Measurements from ENCODE around the gene ZFYVE1. TPM values are rescaled to one million over a fixed set of nuclear protein-coding genes. Genes with fewer than 3 reads are reported as not detected.
"Not testable (repeated sequence)": the region's sequence is repeated elsewhere in the genome, so short reads cannot be mapped to it uniquely, and the experiment has no call there.

Gene ZFYVE1
- total and polyA plus RNA-seq, 5 donors: 5.6 to 13.8 (median 13.0) TPM

- WGBS: 87% methylated on average over 3 of the region's 3 CpGs
- Histone ChIP-seq H3K9me3 (ENCODE audit: control insufficient read depth, low read length) (no peaks in the 10 kb centered on the region), H3K27ac (ENCODE audit: low read length) (no peak overlapping the region), H3K4me3 (ENCODE audit: low read length) (no peak overlapping the region), H3K4me1 (ENCODE audit: control insufficient read depth, insufficient read depth, low read length) (no peaks in the 10 kb centered on the region), H3K27me3 (ENCODE audit: control insufficient read depth, insufficient read depth) (no peaks in the 10 kb centered on the region)
- DNase-seq (no peak), ATAC-seq (no peak)
- intact Hi-C loops (cut with DNase I): no loop called here
These were observed 69.7 kb downstream of the ZFYVE1 start for GRCh38 chr14:72957213-72957612.

GRCh38 chr14:72956741-72957140 lies 70.2 kb downstream of the ZFYVE1 start:
- ATAC-seq; DNase-seq; H3K4me1 ChIP-seq (ENCODE audit: control insufficient read depth, insufficient read depth, low read length); intact Hi-C loops (cut with DNase I); H3K27ac ChIP-seq (ENCODE audit: low read length); H3K9me3 ChIP-seq (ENCODE audit: control insufficient read depth, low read length); H3K27me3 ChIP-seq (ENCODE audit: control insufficient read depth, insufficient read depth); H3K4me3 ChIP-seq (ENCODE audit: low read length): not testable (repeated sequence)
- WGBS: 96% methylated on average over 9 of the region's 9 CpGs

- H3K27ac ChIP-seq (ENCODE audit: low read length): no peak overlapping the region
- H3K4me1 ChIP-seq (ENCODE audit: control insufficient read depth, insufficient read depth, low read length): no peaks in the 10 kb centered on the region
- intact Hi-C loops (cut with DNase I): no loop called here
- WGBS: 57% methylated on average over 3 of the region's 3 CpGs
- H3K4me3 ChIP-seq (ENCODE audit: low read length): no peak overlapping the region
- no peaks in the 10 kb centered on the region for H3K27me3 ChIP-seq (ENCODE audit: control insufficient read depth, insufficient read depth)
- no peaks in the 10 kb centered on the region for H3K9me3 ChIP-seq (ENCODE audit: control insufficient read depth, low read length)
- no peak for ATAC-seq
- DNase-seq: no peak
These were observed 74.7 kb downstream of the ZFYVE1 start for GRCh38 chr14:72952171-72952570.

- ATAC-seq (no peak), DNase-seq (peak; percentile 57 to 90 (median 78))
- 41% methylated on average over 5 of the region's 5 CpGs for WGBS
- intact Hi-C loops (cut with DNase I): loop anchor here in 3 of 4 donors (2.0 to 5.0 kb wide), 2 partner anchors 431 to 434 kb away; no protein-coding TSS in a partner anchor
- Histone ChIP-seq H3K9me3 (ENCODE audit: control insufficient read depth, low read length) (no peaks in the 10 kb centered on the region), H3K4me3 (ENCODE audit: low read length) (no peak overlapping the region), H3K27me3 (ENCODE audit: control insufficient read depth, insufficient read depth) (no peaks in the 10 kb centered on the region), H3K27ac (ENCODE audit: low read length) (no peak overlapping the region), H3K4me1 (ENCODE audit: control insufficient read depth, insufficient read depth, low read length) (no peaks in the 10 kb centered on the region)
These were observed 78.3 kb downstream of the ZFYVE1 start for GRCh38 chr14:72948481-72949138.

GRCh38 chr14:72947366-72948160 lies 79.3 kb downstream of the ZFYVE1 start:
- H3K9me3 ChIP-seq (ENCODE audit: control insufficient read depth, low read length): no peaks in the 10 kb centered on the region
- ATAC-seq: no peak
- intact Hi-C loops (cut with DNase I): loop anchor here (2.0 to 5.0 kb wide), 3 partner anchors 430 to 433 kb away; no protein-coding TSS in a partner anchor
- DNase-seq: peak in 1 of 3 donors; percentile 13
- H3K27ac ChIP-seq (ENCODE audit: low read length): no peak overlapping the region
- 87% methylated on average over 9 of the region's 9 CpGs for WGBS
- no peaks in the 10 kb centered on the region for H3K27me3 ChIP-seq (ENCODE audit: control insufficient read depth, insufficient read depth)
- H3K4me3 ChIP-seq (ENCODE audit: low read length): no peak overlapping the region
- H3K4me1 ChIP-seq (ENCODE audit: control insufficient read depth, insufficient read depth, low read length): no peaks in the 10 kb centered on the region

- DNase-seq (peak in 1 of 3 donors; percentile 41), ATAC-seq (no peak)
- intact Hi-C loops (cut with DNase I): loop anchor here in 3 of 4 donors (2.0 to 5.0 kb wide), 2 partner anchors 429 to 430 kb away; no protein-coding TSS in a partner anchor
- Histone ChIP-seq H3K27me3 (ENCODE audit: control insufficient read depth, insufficient read depth) (no peaks in the 10 kb centered on the region), H3K9me3 (ENCODE audit: control insufficient read depth, low read length) (no peaks in the 10 kb centered on the region), H3K27ac (ENCODE audit: low read length) (no peak overlapping the region), H3K4me3 (ENCODE audit: low read length) (no peak overlapping the region), H3K4me1 (ENCODE audit: control insufficient read depth, insufficient read depth, low read length) (no peaks in the 10 kb centered on the region)
- WGBS: 91% methylated on average over 8 of the region's 8 CpGs
These were observed 80.4 kb downstream of the ZFYVE1 start for GRCh38 chr14:72946491-72946890.

- no peaks in the 10 kb centered on the region for H3K27me3 ChIP-seq (ENCODE audit: control insufficient read depth, insufficient read depth)
- no peak overlapping the region for H3K27ac ChIP-seq (ENCODE audit: low read length)
- no peak overlapping the region for H3K4me3 ChIP-seq (ENCODE audit: low read length)
- H3K9me3 ChIP-seq (ENCODE audit: control insufficient read depth, low read length): no peaks in the 10 kb centered on the region
- WGBS: 94% methylated on average over 13 of the region's 13 CpGs
- ATAC-seq (no peak), DNase-seq (peak in 1 of 3 donors; percentile 18)
- no peaks in the 10 kb centered on the region for H3K4me1 ChIP-seq (ENCODE audit: control insufficient read depth, insufficient read depth, low read length)
- intact Hi-C loops (cut with DNase I): loop anchor here in 3 of 4 donors (2.0 to 5.0 kb wide), 2 partner anchors 428 to 429 kb away; no protein-coding TSS in a partner anchor
These were observed 81.4 kb downstream of the ZFYVE1 start for GRCh38 chr14:72945356-72946027.

GRCh38 chr14:72943876-72944430 lies 83.0 kb downstream of the ZFYVE1 start:
- Histone ChIP-seq H3K4me3 (ENCODE audit: low read length) (no peak overlapping the region), H3K4me1 (ENCODE audit: control insufficient read depth, insufficient read depth, low read length) (no peaks in the 10 kb centered on the region), H3K27me3 (ENCODE audit: control insufficient read depth, insufficient read depth) (no peaks in the 10 kb centered on the region), H3K27ac (ENCODE audit: low read length) (no peak overlapping the region), H3K9me3 (ENCODE audit: control insufficient read depth, low read length) (no peaks in the 10 kb centered on the region)
- ATAC-seq (no peak), DNase-seq (no peak)
- 92% methylated on average over 13 of the region's 13 CpGs for WGBS
- intact Hi-C loops (cut with DNase I): no loop called here

GRCh38 chr14:72942934-72943333 lies 84.0 kb downstream of the ZFYVE1 start:
- no peak for ATAC-seq
- DNase-seq: no peak
- no peaks in the 10 kb centered on the region for H3K9me3 ChIP-seq (ENCODE audit: control insufficient read depth, low read length)
- no peak overlapping the region for H3K4me3 ChIP-seq (ENCODE audit: low read length)
- H3K4me1 ChIP-seq (ENCODE audit: control insufficient read depth, insufficient read depth, low read length): no peaks in the 10 kb centered on the region
- H3K27me3 ChIP-seq (ENCODE audit: control insufficient read depth, insufficient read depth): no peaks in the 10 kb centered on the region
- WGBS: 89% methylated on average over 14 of the region's 14 CpGs
- intact Hi-C loops (cut with DNase I): no loop called here
- H3K27ac ChIP-seq (ENCODE audit: low read length): no peak overlapping the region

GRCh38 chr14:72941286-72941985 lies 85.5 kb downstream of the ZFYVE1 start:
- Histone ChIP-seq H3K4me3 (ENCODE audit: low read length) (no peak overlapping the region), H3K4me1 (ENCODE audit: control insufficient read depth, insufficient read depth, low read length) (no peaks in the 10 kb centered on the region), H3K27ac (ENCODE audit: low read length) (no peak overlapping the region), H3K27me3 (ENCODE audit: control insufficient read depth, insufficient read depth) (no peaks in the 10 kb centered on the region), H3K9me3 (ENCODE audit: control insufficient read depth, low read length) (no peaks in the 10 kb centered on the region)
- ATAC-seq (no peak), DNase-seq (no peak)
- intact Hi-C loops (cut with DNase I): no loop called here
- WGBS: 75% methylated on average over 12 of the region's 12 CpGs
